ENCODE results near the gene CCPG1. TPM values are rescaled to one million over a fixed set of nuclear protein-coding genes. Genes with fewer than 3 reads are reported as not detected.

Gene CCPG1
- total RNA-seq, 2 experiments from 2014 or later, result 11.0 to 11.1 TPM

DNA sequence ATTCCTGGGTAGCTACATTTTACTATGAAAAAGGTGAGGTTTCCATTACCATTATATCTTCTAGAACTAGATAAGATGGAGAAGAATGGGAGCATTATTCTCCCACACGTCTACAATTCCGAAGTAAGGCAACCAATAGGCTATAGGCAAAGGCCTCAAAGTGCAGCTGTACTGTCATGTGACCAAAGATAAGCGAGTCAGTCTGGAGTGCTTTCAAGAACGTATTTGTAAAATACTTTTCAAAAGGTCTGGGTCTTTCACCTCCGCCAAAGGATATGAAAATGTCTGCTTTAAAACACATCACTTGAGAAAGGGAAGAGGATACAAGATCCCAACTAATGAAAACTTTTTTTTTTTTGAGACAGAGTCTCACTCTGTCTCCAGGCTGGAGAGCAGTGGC lies 9.9 kb downstream of the CCPG1 start:
- POLR2A ChIA-PET, result no interaction called here
- intact Hi-C loops (cut with micrococcal nuclease), result no loop called here
- H3K27ac Mint-ChIP-seq, result no peak overlapping the region

DNA sequence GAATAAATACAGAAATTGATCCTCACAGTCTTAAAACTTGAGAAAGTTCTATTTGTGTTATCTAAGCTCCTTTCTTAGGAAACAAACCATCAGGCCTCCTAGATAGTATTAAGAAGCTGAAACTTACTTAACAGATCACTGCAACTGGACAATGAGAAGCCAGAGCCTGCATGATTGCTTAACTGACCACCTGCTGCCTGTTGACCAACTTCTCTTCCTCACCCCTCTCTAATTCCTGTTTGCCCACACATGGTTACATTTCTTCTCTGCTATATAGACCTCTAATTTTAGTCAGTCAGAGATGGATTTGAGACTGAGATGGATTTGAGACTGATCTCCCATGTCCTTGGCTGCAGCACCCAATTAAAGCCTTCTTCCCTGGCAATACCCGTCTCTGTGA lies 13.5 kb downstream of the CCPG1 start:
- Mint-ChIP-seq H3K4me3 (no peak overlapping the region), H3K36me3 (ENCODE audit: low read depth) (peaks cover 17% of the 10 kb centered on the region), H3K4me1 (ENCODE audit: low read depth) (peaks cover 11% of the 10 kb centered on the region), H3K9me3 (no peaks in the 10 kb centered on the region), H3K27ac (no peak overlapping the region), H3K27me3 (no peaks in the 10 kb centered on the region)
- ChIA-PET CTCF (no interaction called here), POLR2A (no interaction called here)
- no peak for TF ChIP-seq CTCF (IDR thresholded peaks at IDR 0.05)
- DNase-seq (no peak), ATAC-seq (no peak)
- intact Hi-C loops (cut with micrococcal nuclease), result no loop called here

More for the DNA sequence above, 9.9 kb downstream of the CCPG1 start:
- ATAC-seq (no peak), DNase-seq (no peak)
- Mint-ChIP-seq H3K4me1 (ENCODE audit: low read depth) (peaks cover 34% of the 10 kb centered on the region), H3K27me3 (no peaks in the 10 kb centered on the region), H3K4me3 (no peak overlapping the region), H3K36me3 (ENCODE audit: low read depth) (peaks cover 20% of the 10 kb centered on the region), H3K9me3 (peaks cover 3% of the 10 kb centered on the region)
- no peak for TF ChIP-seq CTCF (IDR thresholded peaks at IDR 0.05)
- CTCF ChIA-PET, result interaction anchor here (1.6 kb wide), 1 partner anchor 9 kb away, joined by 3 read pairs; no protein-coding TSS in a partner anchor

GRCh38 chr15:55389264-55389607 lies 18.9 kb downstream of the CCPG1 start:
- CTCF ChIA-PET, result interaction anchor here (1.1 kb wide), 1 partner anchor 9 kb away, joined by 3 read pairs; no protein-coding TSS in a partner anchor
- Mint-ChIP-seq H3K9me3 (no peaks in the 10 kb centered on the region), H3K36me3 (ENCODE audit: low read depth) (peaks cover 4% of the 10 kb centered on the region), H3K4me1 (ENCODE audit: low read depth) (peaks cover 10% of the 10 kb centered on the region), H3K27ac (no peak overlapping the region), H3K4me3 (no peak overlapping the region), H3K27me3 (no peaks in the 10 kb centered on the region)
- TF ChIP-seq CTCF (IDR thresholded peaks at IDR 0.05), result no peak
- no peak for DNase-seq
- ATAC-seq, result no peak
- POLR2A ChIA-PET, result no interaction called here
- intact Hi-C loops (cut with micrococcal nuclease), result no loop called here

DNA sequence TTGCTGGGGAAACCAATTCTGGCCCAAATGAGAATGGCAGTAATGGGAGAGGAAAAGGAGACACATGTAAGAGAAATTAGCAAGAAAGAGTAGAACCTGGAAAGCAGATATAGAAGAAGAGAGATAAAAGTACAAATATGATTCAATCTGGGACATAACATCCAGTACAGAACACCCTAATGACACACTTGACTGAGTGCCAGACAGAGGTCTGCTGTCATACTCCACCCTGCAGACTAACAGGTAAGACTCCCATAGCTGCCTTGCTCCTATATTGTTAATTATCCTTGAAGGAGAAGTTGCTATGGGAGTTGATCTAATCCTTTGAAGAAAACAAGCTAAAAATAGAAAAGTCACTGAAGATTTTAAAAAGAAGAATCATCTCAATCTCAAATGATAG lies 21.1 kb downstream of the CCPG1 start:
- no peak for DNase-seq
- no peak for TF ChIP-seq CTCF (IDR thresholded peaks at IDR 0.05)
- intact Hi-C loops (cut with micrococcal nuclease), result no loop called here
- Mint-ChIP-seq H3K27me3 (no peaks in the 10 kb centered on the region), H3K4me1 (ENCODE audit: low read depth) (peaks cover 6% of the 10 kb centered on the region), H3K27ac (no peak overlapping the region), H3K4me3 (no peak overlapping the region), H3K36me3 (ENCODE audit: low read depth) (peaks cover 13% of the 10 kb centered on the region), H3K9me3 (no peaks in the 10 kb centered on the region)
- ChIA-PET POLR2A (interaction anchor here (0.7 kb wide), 1 partner anchor 8 kb away, joined by 3 read pairs; no protein-coding TSS in a partner anchor), CTCF (no interaction called here)
- no peak for ATAC-seq

- Mint-ChIP-seq H3K27me3 (no peaks in the 10 kb centered on the region), H3K4me1 (ENCODE audit: low read depth) (no peaks in the 10 kb centered on the region), H3K27ac (no peak overlapping the region), H3K36me3 (ENCODE audit: low read depth) (peaks cover 16% of the 10 kb centered on the region), H3K4me3 (no peak overlapping the region), H3K9me3 (no peaks in the 10 kb centered on the region)
- DNase-seq (no peak), ATAC-seq (no peak)
- intact Hi-C loops (cut with micrococcal nuclease), result no loop called here
- ChIA-PET POLR2A (no interaction called here), CTCF (interaction anchor here (0.8 to 2.2 kb wide), 2 partner anchors 10 to 25 kb away, joined by 3 to 4 read pairs; partner anchors contain the start of genes CCPG1 and PIERCE2)
- TF ChIP-seq CTCF (IDR thresholded peaks at IDR 0.05), result no peak
Measured at GRCh38 chr15:55383687-55384086, 24.5 kb downstream of the CCPG1 start.
